HG02970 (cell line): Measurements from ENCODE around the gene LIPG.
"Not testable (repeated sequence)": the region's sequence is repeated elsewhere in the genome, so short reads cannot be mapped to it uniquely, and the experiment has no call there.

Experiments
- ATAC-seq: cut with Tn5 transposase; IDR thresholded peaks from one replicate; pipeline ENCODE4 v1.9.1; 2021; ENCODE audit warnings: mild to moderate bottlenecking, moderate library complexity, moderate number of reproducible peaks; ENCODE audit not compliant: unreplicated experiment, low FRiP score

LIPG gene

DNA sequence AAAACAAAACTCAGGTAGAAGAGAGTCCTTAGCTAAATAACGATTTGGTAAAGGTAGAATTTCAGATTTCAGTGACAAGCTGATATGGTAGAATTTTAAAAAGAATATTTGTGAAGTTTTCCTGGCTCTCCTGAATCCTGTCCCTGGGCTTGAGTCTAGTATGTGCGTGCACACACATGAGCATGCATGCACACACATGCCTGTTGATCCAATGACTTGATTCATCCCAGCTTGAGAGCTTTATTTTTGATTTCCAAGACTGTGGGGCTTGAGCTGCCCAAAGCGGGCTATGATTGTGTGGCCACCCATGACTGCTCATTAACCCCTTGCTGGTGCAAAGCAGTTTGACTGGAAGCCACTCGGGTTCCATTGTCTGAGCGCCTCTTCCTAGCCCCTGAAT, 9.0 kb downstream of the LIPG start:
- no peak for ATAC-seq

GRCh38 chr18:49572611-49573345, 10.9 kb downstream of the LIPG start:
- no peak for ATAC-seq

DNA sequence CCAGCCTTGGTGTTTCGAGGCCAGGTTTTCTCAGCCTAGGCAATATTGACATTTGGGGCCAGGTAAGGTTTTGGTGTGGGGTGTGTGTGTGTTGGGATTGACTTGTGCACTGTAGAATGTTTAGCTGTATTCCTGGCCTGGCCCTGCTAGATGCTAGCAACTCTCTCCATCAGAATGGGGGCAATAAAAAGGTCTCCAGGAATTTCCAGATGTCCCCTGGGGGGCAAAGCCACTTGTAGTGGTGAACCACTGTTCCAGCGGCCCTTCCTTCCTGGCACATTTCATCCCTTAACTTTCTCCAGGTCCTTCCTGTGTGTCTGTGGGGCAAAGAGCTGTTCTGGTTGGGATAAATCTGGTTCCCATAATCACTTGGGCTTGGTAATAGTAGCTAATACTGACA, 12.0 kb downstream of the LIPG start:
- ATAC-seq = no peak

- not testable (repeated sequence) for ATAC-seq
These were observed 17.2 kb downstream of the LIPG start for GRCh38 chr18:49579041-49579440.

DNA sequence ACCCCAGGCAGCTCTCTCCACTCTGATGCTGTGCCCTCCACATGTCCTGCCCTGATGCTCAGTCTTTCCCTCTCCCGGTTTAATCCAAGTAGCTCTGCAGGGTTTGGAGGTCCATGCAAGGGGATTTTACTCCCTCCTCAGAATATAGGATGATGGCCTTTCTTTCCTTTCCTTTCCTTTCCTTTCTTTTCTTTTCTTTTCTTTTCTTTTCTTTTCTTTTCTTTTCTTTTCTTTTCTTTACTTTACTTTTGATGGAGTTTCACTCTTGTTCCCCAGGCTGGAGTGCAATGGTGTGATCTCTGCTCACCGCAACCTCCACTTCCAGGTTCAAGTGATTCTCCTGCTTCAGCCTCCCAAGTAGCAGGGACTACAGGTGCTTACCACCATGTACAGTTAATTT, 17.7 kb downstream of the LIPG start:
- not testable (repeated sequence) for ATAC-seq

GRCh38 chr18:49580279-49580678, 18.4 kb downstream of the LIPG start:
- ATAC-seq = no peak

GRCh38 chr18:49581371-49581770, 19.5 kb downstream of the LIPG start:
- no peak for ATAC-seq

DNA sequence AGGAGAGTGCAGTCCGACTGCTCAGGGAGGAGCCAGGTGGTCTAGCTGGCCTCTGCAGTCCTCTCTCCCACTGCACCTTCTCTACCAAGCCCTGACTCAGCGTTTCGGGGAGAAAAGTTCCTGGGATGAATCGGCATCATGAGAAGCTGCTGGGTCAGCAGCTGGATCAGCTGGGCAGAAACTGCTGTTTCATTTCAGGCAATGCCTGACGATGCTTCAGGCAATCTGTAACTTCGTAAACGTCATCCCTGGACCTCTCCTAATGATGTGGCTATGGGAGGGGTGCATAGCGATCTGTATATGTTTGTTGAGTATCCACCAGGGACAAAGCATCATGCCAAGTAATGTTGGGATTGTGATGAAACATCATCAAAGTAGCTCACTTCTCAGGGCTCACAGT, 20.7 kb downstream of the LIPG start:
- ATAC-seq = no peak

- no peak for ATAC-seq
These were observed 22.5 kb downstream of the LIPG start for GRCh38 chr18:49584394-49584793.

DNA sequence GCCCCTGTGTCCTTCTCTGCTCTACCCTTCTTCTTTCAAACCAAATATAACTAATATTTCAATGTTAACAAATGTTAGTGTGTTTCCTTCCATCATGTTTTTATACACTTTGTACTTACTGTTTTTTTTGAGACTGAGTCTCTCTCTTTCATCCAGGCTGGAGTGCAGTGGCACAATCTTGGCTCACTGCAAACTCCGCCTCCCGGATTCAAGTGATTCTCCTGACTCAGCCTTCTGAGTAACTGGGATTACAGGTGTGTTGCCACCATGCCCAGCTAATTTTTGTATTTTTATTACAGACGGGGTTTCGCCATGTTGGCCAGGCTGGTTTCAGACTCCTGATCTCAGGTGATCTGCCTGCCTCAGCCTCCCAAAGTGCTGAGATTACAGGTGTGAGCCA, 23.1 kb downstream of the LIPG start:
- ATAC-seq = not testable (repeated sequence)

DNA sequence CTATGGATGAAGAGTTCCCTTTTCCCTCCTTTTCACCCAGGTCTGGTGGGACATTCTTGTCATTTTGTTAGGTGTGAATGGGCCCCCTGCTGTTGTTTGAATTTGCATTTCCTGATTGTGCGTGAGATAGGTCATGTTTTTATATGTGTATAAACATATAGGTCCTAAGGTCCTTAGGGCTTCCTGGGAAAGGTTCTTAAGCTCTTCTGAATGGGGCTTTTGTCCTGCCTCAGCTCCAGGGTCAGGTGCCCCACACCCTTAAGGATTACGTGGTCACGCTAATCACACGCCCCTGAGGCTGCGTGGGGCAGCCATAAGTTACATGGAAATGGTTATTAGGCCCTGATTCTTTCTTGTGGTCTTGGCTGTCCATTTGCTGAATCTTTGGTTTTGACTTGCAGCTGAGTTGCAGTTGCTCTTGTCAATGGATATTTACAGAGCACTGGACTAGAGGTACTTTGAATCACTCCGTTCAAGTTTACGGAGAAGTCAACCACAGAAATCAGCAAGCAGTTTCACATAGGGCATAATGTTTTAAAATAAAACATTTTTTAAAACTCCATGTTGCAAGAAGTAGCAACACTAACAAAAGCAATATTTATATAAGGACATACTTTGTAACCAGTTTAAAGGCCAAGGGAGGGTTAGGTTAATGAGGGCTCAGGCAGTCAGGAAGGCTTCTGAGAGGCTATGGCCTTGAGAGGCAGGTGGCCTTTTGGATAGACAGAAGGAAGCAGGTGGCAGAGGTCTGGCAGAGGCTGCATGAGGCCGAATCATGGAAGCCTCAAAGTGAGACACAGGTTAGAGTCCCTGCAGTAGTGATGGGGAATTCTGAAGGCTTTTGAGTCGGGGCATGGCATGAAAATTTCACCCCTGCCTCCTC, 24.2 kb downstream of the LIPG start:
- ATAC-seq = no peak

- ATAC-seq = no peak
These were observed 26.3 kb downstream of the LIPG start for GRCh38 chr18:49588171-49588570.

GRCh38 chr18:49588971-49589370, 27.1 kb downstream of the LIPG start:
- ATAC-seq = no peak

DNA sequence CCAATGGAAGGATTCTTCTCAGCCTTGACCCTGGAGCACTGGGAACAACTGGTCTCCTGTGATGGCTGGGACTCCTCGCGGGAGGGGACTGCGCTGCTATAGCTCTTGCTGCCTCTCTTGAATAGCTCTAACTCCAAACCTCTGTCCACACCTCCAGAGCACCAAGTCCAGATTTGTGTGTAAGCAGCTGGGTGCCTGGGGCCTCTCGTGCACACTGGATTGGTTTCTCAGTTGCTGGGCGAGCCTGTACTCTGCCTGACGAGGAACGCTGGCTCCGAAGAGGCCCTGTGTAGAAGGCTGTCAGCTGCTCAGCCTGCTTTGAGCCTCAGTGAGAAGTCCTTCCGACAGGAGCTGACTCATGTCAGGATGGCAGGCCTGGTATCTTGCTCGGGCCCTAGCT, 28.8 kb downstream of the LIPG start:
- ATAC-seq = no peak

- ATAC-seq = no peak
These were observed 29.4 kb downstream of the LIPG start for GRCh38 chr18:49591271-49591670.

GRCh38 chr18:49591775-49592174, 29.9 kb downstream of the LIPG start:
- no peak for ATAC-seq

DNA sequence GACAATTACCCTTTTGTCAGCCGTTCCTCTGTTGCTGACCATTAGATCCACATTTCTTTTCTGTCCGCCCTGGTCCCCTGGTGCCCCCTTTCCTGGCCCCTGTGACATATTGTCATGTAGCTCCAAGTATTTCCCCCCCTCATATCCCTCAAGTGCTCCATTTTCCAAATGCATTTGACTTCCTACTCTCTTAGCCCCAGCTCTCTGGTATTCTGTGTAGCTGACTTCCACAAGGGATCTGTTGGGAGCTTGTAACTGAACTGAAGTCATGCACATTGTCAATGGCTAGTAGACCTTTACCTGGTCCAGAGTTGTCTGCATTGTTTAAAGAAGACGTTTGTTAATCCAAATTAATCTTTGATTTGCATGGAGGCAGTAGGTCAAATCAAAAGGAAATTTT, 34.8 kb downstream of the LIPG start:
- no peak for ATAC-seq

GRCh38 chr18:49597157-49597931, 35.5 kb downstream of the LIPG start:
- ATAC-seq = no peak

- ATAC-seq = no peak
These were observed 39.4 kb downstream of the LIPG start for GRCh38 chr18:49601211-49601610.

DNA sequence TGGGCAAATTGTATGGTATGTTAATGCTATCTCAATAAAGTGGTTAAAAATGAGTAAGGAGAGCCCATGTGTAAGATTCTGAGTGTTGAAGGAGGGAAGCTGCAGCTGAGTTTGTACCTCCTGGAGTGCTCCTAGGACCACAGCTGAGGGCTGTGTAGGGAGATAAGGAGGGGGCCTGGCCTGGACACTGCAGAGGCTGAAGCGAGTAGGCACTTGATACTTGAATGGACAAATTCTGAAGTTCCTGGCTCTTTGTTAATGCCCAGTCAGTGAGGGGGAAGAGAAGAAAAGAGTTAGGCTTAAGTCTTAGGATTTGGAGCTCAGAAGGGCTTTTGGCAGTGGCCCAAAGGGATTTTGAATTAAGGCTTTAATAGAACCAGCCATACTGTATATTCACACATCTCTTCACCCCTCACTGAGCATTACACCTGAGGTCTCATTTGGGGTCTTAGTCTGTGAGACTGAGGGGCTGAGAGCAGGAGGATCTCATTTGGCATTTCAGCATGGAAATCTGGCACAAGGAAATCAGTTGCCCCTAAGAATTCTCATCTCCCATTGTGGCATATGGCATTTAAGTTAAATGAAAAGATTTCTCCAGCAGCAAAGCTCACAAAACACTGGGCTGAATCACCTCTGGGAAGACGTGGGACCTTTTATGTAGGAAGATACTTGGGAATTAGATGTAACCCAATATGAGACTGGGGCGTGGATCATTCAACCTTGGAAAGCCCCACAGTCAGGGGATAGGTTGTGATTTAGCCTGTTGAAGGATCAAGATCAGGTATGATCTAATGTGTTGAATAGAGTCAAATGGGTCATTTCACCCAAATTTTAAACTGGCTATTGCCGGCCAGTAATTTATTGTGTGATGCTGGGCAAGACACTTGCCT, 46.8 kb downstream of the LIPG start:
- ATAC-seq = no peak
